ENCODE data around the gene PRKCE. TPM values are rescaled to one million over a fixed set of nuclear protein-coding genes. Genes with fewer than 3 reads are reported as not detected.

The PRKCE gene
- total RNA-seq, 1 experiment from 2014 or later: 14.8 TPM

- ATAC-seq: peak; percentile 74
- intact Hi-C loops (cut with micrococcal nuclease): loop anchor here (2.0 kb wide), 1 partner anchor 25 kb away; the partner anchor contains the start of gene PRKCE
- TF ChIP-seq TCF7L2 (IDR thresholded peaks at IDR 0.05; ENCODE audit: borderline replicate concordance, extremely low read depth, insufficient read depth, insufficient read length) (no peak), FOSL1 (IDR thresholded peaks at IDR 0.05; ENCODE audit: low read depth) (peak; percentile 57; the same call in 1 of the 2 replicates), MAX (IDR thresholded peaks at IDR 0.05) (peak; percentile 97), REST (IDR thresholded peaks at IDR 0.05; ENCODE audit: low read depth) (no peak), ZBTB33 (IDR thresholded peaks at IDR 0.05; ENCODE audit: extremely low read depth, insufficient replicate concordance, low read length) (no peak), SIN3A (IDR thresholded peaks at IDR 0.05; ENCODE audit: low read depth) (peak; percentile 58; the same call in 1 of the 2 replicates), EGR1 (IDR thresholded peaks at IDR 0.05; ENCODE audit: low read depth) (peak; percentile 38; the same call in 1 of the 2 replicates), SP1 (IDR thresholded peaks at IDR 0.05; ENCODE audit: low read depth) (peak; percentile 89), ZNF274 (IDR thresholded peaks at IDR 0.05; ENCODE audit: low read depth, low read length) (no peak), EZH2phosphoT487 (IDR thresholded peaks at IDR 0.05; ENCODE audit: borderline replicate concordance) (no peak), CTCF (IDR thresholded peaks at IDR 0.05 in 2 of 3, conservative IDR thresholded peaks at IDR 0.05 in 1 of 3; ENCODE audit: borderline replicate concordance in 1 of 3, insufficient read depth in 1 of 3, low read depth in 2 of 3, low read length in 2 of 3) (no peak), ZFX (IDR thresholded peaks at IDR 0.05) (no peak), SRF (IDR thresholded peaks at IDR 0.05; ENCODE audit: low read depth) (peak; percentile 56), CBX3 (IDR thresholded peaks at IDR 0.05; ENCODE audit: low read depth) (peak; percentile 95), POLR2A (IDR thresholded peaks at IDR 0.05; ENCODE audit: borderline replicate concordance, extremely low read depth, insufficient read depth, insufficient read length) (no peak), ELF1 (IDR thresholded peaks at IDR 0.05; ENCODE audit: borderline replicate concordance, low read depth) (no peak; the same call in 1 of the 2 replicates), JUND (IDR thresholded peaks at IDR 0.05) (peak; percentile 68), EZH2 (IDR thresholded peaks at IDR 0.05) (no peak), YY1 (IDR thresholded peaks at IDR 0.05; ENCODE audit: extremely low read depth, insufficient replicate concordance, low read depth, low read length) (no peak), RAD21 (IDR thresholded peaks at IDR 0.05; ENCODE audit: low read depth) (peak; percentile 30), CEBPB (IDR thresholded peaks at IDR 0.05; ENCODE audit: low read depth) (peak; percentile 96)
These were observed 23.9 kb downstream of the PRKCE start for GRCh38 chr2:45675263-45675812.

More at GRCh38 chr2:45675263-45675812, 23.9 kb downstream of the PRKCE start:
- peak overlapping the region; percentile 75 for H3K27ac ChIP-seq (ENCODE audit: low read depth, low read length)
- no TSS peak for BruUV-seq (replicated peaks)
- peaks cover 40% of the 10 kb centered on the region for H3K79me2 ChIP-seq (ENCODE audit: insufficient read depth, low read length)
- no peak overlapping the region for H2AFZ ChIP-seq (ENCODE audit: low read depth, low read length, poor library complexity, severe bottlenecking)
- peak overlapping the region; percentile 68 for H3K4me2 ChIP-seq (ENCODE audit: low read length)
- H3K9me3 ChIP-seq (ENCODE audit: control insufficient read depth in 1 of 2, insufficient read depth in 1 of 2, low read depth in 1 of 2, low read length in 2 of 2): no peaks in the 10 kb centered on the region
- no peaks in the 10 kb centered on the region for H3K36me3 ChIP-seq (ENCODE audit: control insufficient read depth in 1 of 2, insufficient read depth in 2 of 2, low read length in 2 of 2)
- peak overlapping the region; percentile 37 for H3K9ac ChIP-seq (ENCODE audit: low read length)
- H4K20me1 ChIP-seq (ENCODE audit: insufficient read depth): no peaks in the 10 kb centered on the region
- peaks cover 28 to 50% of the 10 kb centered on the region in 2 experiments for H3K4me1 ChIP-seq (ENCODE audit: control insufficient read depth in 1 of 2, insufficient read depth in 2 of 2, low read length in 2 of 2)
- ChIA-PET POLR2A (no interaction called here), RAD21 (ENCODE audit: low non-redundant PET in 1 of 2, low total read pairs in 2 of 2, uncharacterized antibody in 2 of 2, unreplicated experiment in 2 of 2) (no interaction called here), CTCF (interaction anchor here (0.7 kb wide), 1 partner anchor 25 kb away, joined by 3 read pairs; no protein-coding TSS in a partner anchor)
- DNase-seq (ENCODE audit: low read depth, low spot score): peak; percentile 57
- H3K4me3 ChIP-seq (replicated peaks in 1 of 2; ENCODE audit: low read depth in 1 of 2, low read length in 2 of 2): peak overlapping the region in 1 of 2 experiments; percentile 30; a peak in 2 of 4 replicates
- H3K27me3 ChIP-seq (ENCODE audit: insufficient read depth, low read length): no peaks in the 10 kb centered on the region
- no peaks in the 10 kb centered on the region for H3K9me2 ChIP-seq (ENCODE audit: insufficient read depth)
